Muscle layer of duodenum (tissue), 2 donors: ENCODE measurements around the gene SYT13.

Experiments used
- H3K27ac ChIP-seq: one replicate; pipeline ENCODE4 v1.7.0; 2013; ENCODE audit warnings: mild to moderate bottlenecking, low read length
- H3K27me3 ChIP-seq: one replicate; pipeline ENCODE4 v1.7.0; 2013; ENCODE audit warnings: low read depth, mild to moderate bottlenecking, control low read depth, low read length
- H3K36me3 ChIP-seq, 2 donors: one replicate each; pipeline ENCODE4 v1.7.0; 2013; ENCODE audit warnings: low read length in 2 of 2, control low read depth in 1 of 2, mild to moderate bottlenecking in 1 of 2; ENCODE audit not compliant: insufficient read depth in 2 of 2, control insufficient read depth in 1 of 2
- H3K4me1 ChIP-seq, 2 donors: one replicate each; pipeline ENCODE4 v1.7.0; 2013; ENCODE audit warnings: low read length in 2 of 2, mild to moderate bottlenecking in 2 of 2, control low read depth in 1 of 2, moderate library complexity in 1 of 2; ENCODE audit not compliant: insufficient read depth in 2 of 2, control insufficient read depth in 1 of 2
- H3K4me3 ChIP-seq, 2 donors: one replicate each; pipeline ENCODE4 v1.7.0; 2013; ENCODE audit warnings: low read length in 2 of 2, low read depth in 1 of 2, mild to moderate bottlenecking in 1 of 2
- H3K9me3 ChIP-seq, 2 donors: one replicate each; pipeline ENCODE4 v1.7.0; 2013; ENCODE audit warnings: low read length in 2 of 2, control low read depth in 1 of 2, mild to moderate bottlenecking in 1 of 2; ENCODE audit not compliant: control insufficient read depth in 1 of 2
- donor health status: healthy.

The SYT13 gene

DNA sequence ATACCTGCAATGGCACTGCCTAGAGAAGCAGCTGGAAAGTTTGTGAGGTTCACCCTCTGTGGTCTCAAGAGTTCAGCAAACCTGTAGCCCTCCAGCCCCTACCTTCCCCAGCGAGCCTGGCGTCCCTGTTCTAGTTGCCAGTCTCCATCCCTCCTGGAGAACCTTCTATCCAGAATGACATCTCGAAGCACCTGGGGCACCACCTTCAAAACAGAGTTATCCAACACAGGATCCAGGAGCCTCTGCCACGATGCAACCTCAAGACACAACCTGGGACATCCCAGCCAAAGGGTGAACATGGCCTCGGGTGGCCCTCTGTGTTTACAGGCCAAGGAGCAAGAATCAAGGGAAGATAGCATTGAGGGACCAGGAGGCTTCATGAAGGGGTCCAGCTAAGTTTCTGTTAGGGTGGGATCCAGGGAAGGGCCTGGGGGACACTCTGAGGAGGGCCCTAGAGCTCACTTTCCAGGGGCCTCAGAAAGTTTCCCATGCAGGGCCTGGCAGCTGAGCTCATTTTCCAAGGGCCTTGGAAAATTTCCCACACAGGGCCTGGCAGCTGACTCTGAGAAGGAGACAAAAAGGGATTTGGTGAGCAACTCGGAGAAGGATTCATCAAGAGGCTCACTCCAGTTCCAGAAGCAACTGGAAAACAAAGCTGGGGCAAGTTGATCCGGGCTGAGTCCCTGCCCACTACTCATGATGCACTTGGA lies 36.9 kb upstream of the SYT13 start:
- Histone ChIP-seq H3K36me3 (no peaks in the 10 kb centered on the region), H3K4me1 (no peaks in the 10 kb centered on the region), H3K27ac (no peak overlapping the region), H3K4me3 (no peak overlapping the region), H3K9me3 (no peaks in the 10 kb centered on the region), H3K27me3 (no peaks in the 10 kb centered on the region)

DNA sequence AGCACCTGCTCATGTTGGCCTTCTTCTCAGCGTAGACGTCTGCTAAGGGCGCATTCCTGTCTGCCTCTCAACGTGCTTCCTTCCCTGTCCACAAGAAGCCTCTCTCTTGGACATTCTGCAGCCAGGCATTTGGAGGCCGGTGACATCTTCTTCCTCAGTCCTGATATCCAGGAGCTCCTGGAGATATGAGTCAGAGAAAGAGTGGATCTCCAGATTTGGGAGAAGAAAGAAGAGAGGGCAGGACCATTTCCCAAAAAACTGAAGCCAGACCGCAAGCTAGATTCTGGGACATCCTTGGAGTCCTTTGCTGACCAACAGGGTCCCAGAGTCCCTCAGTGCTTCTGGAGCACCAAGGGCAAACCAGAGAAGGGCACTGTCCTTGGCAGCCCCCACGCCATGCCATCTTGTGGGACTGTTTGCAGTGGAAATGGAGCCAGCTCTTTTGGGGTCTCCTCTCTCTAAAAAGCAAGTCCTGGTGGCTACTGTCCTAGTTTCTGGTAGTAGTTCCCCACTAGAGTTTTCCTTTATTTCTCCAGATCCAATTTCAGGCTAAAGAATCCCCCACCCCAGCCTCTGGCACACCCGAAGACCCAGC lies 36.1 kb upstream of the SYT13 start:
- Histone ChIP-seq H3K27me3 (no peaks in the 10 kb centered on the region), H3K9me3 (no peaks in the 10 kb centered on the region), H3K36me3 (no peaks in the 10 kb centered on the region), H3K4me3 (no peak overlapping the region), H3K27ac (no peak overlapping the region), H3K4me1 (no peaks in the 10 kb centered on the region)

DNA sequence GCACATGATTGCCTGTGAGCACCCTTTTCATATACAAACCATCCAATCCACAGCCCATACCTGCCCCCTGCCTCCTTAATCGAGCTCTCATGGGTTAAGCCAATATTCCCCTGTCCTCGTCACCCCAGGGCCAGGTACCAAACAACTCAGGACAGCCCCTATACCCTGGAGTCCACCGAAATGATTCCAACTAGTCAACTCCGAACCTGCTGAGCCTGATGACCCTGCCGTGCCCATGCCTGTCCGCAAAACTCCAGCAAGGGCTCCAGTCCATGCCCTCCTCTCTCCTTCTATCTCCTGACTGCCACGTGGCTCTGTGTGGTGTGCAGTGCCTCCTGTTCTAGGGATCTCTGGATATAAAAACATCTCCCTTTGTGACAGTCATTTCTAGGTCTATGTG lies 35.5 kb upstream of the SYT13 start:
- no peaks in the 10 kb centered on the region for H3K9me3 ChIP-seq
- no peaks in the 10 kb centered on the region for H3K27me3 ChIP-seq
- H3K4me1 ChIP-seq: no peaks in the 10 kb centered on the region
- no peaks in the 10 kb centered on the region for H3K36me3 ChIP-seq
- no peak overlapping the region for H3K4me3 ChIP-seq
- no peak overlapping the region for H3K27ac ChIP-seq

DNA sequence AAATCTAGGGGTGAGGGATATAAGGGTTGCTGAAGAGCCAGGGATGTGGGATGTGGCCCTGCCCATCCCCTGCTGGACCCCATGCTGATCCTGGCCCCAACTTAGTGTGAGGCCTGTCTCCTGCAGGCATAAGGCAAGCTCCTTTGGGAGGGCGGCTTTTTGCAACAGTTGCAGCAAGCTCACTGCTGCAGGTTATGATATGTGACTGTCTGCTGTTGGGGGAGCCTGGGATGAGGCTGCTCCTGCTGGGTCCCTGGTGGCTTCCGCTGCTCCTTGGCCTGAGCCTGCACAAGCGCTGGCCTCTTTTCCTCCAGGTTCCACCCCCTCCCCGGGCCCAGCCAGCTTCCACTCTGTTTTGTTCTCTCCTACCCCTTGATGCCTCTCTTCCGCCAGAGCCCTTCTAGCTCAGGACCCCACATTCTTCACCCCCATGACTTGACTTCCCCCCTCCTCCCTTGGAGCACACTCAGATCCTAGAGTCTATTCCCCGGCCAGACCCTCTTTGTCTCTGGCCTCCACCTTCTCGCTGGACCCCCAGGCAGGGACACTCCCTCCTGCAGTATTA lies 35.0 kb upstream of the SYT13 start:
- no peak overlapping the region for H3K4me3 ChIP-seq
- H3K4me1 ChIP-seq: no peaks in the 10 kb centered on the region
- no peaks in the 10 kb centered on the region for H3K27me3 ChIP-seq
- no peaks in the 10 kb centered on the region for H3K36me3 ChIP-seq
- no peak overlapping the region for H3K27ac ChIP-seq
- no peaks in the 10 kb centered on the region for H3K9me3 ChIP-seq

DNA sequence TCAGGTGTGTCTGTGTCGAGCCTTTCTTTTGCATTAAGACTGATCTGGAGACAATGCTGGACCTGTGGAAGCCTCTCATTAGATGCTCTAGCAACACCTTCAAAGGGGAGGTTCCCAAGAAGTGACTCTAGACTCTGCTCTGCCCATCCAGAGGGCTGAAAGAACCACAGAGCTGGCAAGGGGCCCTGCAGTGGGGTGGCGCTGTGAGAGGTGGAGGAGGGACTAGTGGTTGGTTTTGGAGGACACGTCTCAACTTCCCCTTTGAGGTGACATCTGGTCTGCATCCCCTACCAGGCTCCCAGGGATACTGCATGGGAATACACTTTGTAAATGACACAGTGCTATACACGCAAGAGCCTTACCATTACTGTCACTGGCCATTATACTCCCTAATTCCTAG lies 34.2 kb upstream of the SYT13 start:
- Histone ChIP-seq H3K27ac (no peak overlapping the region), H3K4me3 (no peak overlapping the region), H3K9me3 (no peaks in the 10 kb centered on the region), H3K4me1 (no peaks in the 10 kb centered on the region), H3K27me3 (no peaks in the 10 kb centered on the region), H3K36me3 (no peaks in the 10 kb centered on the region)

DNA sequence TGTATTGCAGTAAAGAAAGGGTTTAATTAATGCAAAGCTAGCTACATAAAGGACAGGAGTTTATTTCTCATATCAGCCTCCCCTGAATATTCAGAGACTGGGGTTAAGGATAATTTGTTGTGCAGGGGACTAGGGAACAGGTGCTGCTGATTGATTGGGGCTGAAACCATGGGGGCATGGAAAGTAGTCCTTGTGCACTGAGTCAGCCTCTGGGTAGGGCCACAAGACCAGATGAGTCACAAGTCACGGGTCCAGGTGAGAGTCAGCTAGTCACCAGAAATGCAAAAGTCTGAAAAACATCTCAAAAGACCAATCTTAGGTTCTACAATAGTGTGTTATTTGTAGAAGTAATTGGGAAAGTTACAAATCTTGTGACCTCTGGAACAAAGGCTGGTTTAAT lies 32.9 kb upstream of the SYT13 start:
- H3K36me3 ChIP-seq: no peaks in the 10 kb centered on the region

DNA sequence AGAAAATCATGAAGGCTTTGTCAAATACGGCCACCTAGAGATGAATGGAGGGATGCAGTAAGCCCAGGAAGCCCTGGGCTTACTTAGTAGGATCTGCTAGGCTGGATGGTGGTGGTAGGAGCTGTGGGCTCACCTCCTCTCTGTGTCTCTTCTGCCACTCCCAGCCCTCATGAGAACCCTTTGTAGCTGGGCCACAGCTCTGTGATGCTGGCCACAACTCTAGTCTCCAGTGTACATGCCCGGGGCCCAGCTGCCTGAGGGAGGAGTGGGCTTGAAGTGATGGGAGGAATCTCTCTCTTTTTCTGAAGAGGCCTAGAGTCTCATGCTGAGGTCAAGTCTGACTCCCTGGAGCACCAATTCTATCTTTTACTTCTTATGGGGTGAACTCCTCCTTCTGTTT lies 32.4 kb upstream of the SYT13 start:
- no peaks in the 10 kb centered on the region for H3K36me3 ChIP-seq
- H3K27me3 ChIP-seq: peaks cover 4% of the 10 kb centered on the region
- no peak overlapping the region for H3K4me3 ChIP-seq
- no peaks in the 10 kb centered on the region for H3K9me3 ChIP-seq
- H3K27ac ChIP-seq: no peak overlapping the region
- no peaks in the 10 kb centered on the region for H3K4me1 ChIP-seq

More for the DNA sequence above, 32.9 kb upstream of the SYT13 start:
- no peaks in the 10 kb centered on the region for H3K9me3 ChIP-seq
- no peak overlapping the region for H3K4me3 ChIP-seq
- peaks cover 4% of the 10 kb centered on the region for H3K27me3 ChIP-seq
- no peak overlapping the region for H3K27ac ChIP-seq
- no peaks in the 10 kb centered on the region for H3K4me1 ChIP-seq

DNA sequence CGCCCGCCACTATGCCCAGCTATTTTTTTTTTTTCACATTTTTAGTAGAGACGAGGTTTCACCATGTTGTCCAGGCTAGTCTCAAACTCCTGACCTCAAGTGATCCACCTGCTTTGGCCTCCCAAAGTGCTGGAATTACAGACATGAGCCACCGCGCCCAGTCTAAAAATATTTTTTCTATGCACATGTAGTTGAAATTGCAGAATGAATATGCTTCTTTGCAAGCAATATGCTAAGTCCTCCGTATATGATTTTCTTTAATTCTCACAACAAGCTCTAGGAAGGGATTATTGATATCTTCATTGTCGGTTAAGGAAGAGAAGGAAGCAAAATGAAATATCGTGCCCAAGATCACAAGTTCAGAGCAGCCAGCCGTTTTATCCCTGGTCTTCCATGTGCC lies 30.1 kb upstream of the SYT13 start:
- H3K4me3 ChIP-seq: no peak overlapping the region
- no peaks in the 10 kb centered on the region for H3K4me1 ChIP-seq
- peaks cover 4% of the 10 kb centered on the region for H3K27me3 ChIP-seq
- H3K9me3 ChIP-seq: no peaks in the 10 kb centered on the region
- H3K36me3 ChIP-seq: no peaks in the 10 kb centered on the region
- H3K27ac ChIP-seq: no peak overlapping the region

DNA sequence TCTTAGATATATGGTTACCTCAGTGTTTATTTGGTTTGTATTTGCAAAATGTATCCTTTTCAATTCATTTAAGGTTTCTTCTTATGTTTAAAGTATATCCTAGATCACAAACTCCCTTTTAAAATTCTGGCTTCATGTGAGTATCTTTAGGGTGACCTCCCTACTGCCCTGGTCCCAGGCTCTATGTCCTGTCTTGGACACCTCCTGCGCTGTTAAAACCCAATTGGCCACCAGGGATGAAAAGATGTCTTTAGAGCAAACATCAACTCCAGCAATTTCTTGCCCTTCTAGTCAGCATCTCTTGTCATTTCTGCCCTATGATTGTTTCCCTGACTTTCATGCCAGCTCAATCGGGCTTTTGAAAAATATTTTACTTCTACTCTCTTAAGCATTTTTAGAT lies 28.8 kb upstream of the SYT13 start:
- no peaks in the 10 kb centered on the region for H3K4me1 ChIP-seq
- peaks cover 4% of the 10 kb centered on the region for H3K27me3 ChIP-seq
- H3K36me3 ChIP-seq: no peaks in the 10 kb centered on the region
- no peak overlapping the region for H3K27ac ChIP-seq
- no peak overlapping the region for H3K4me3 ChIP-seq
- H3K9me3 ChIP-seq: no peaks in the 10 kb centered on the region

DNA sequence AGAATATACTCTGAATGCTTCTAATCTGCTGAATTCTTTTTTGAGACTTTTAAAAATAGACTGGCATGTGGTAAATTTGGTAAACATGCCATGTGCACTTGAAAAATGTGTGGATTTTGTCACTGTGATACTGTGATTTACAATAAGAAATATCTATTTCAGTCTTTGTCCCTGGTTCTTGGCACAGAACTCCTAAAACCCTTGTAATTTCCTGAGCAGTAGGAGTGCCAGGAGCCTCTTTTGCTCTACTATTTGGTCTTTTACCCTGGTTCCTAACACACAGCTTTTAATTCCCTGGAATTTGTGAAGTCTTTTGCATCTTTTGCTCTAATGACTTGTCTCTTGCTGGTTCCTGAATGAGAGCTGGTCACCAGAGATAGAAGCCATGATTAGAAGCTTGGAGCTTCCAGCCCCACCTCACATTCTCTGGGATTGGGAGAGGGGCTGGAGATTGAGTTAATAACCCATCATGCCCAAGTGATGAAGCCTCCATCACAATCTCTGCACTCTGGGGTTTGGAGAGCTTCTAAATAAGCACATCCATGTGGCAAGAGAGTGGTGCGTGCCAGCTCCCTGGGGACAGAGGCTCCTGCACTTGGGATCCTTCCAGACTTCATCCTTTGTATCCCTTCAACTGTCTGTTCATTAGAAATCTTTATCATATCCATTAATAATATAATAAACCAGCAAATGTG lies 27.2 kb upstream of the SYT13 start:
- Histone ChIP-seq H3K4me1 (no peaks in the 10 kb centered on the region), H3K4me3 (no peak overlapping the region), H3K9me3 (no peaks in the 10 kb centered on the region), H3K27me3 (peaks cover 4% of the 10 kb centered on the region), H3K27ac (no peak overlapping the region), H3K36me3 (no peaks in the 10 kb centered on the region)

DNA sequence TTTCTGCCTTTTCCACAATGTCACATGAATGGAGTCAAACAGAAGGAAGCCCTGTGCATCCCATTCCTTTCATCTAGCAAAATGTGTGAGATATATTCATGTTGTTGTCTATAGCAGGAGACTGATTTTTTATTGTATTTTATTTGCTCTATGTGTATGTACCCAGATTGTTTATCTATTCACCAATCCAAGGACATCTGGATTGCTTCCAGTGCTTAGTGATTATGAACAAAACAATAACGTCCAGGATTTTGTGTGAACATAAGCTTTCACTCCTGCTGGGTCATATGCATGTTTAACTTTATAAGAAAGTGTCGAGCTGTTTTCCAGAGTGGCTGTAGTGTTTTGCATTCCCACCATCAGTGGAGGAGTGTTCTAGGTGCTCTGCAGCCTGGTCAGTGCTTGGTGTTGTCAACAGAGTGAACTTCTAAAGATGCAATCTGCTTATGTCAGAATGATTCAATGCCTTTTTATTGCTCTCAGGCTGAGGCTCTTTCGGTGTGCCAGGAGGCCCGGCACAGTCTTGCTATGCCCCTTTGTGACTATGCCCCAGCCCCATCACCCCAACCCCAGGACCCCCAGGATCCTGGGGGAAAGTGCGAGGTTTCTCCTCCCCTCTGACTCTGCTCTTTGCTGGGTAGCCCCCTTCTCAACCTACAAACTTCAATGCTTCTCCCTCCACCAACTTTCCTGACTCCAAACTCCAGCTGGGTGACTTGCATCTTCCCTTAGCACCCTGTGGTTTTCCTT lies 19.9 kb upstream of the SYT13 start:
- Histone ChIP-seq H3K9me3 (no peaks in the 10 kb centered on the region), H3K36me3 (no peaks in the 10 kb centered on the region), H3K4me3 (no peak overlapping the region), H3K27me3 (no peaks in the 10 kb centered on the region), H3K4me1 (no peaks in the 10 kb centered on the region), H3K27ac (no peak overlapping the region)
